HG03460 (cell line): ENCODE measurements around the gene FZD10.

ENCODE experiments used
- ATAC-seq: cut with Tn5 transposase; IDR thresholded peaks from one replicate; pipeline ENCODE4 v1.9.1; 2021; ENCODE audit not compliant: unreplicated experiment

The FZD10 gene, protein sequence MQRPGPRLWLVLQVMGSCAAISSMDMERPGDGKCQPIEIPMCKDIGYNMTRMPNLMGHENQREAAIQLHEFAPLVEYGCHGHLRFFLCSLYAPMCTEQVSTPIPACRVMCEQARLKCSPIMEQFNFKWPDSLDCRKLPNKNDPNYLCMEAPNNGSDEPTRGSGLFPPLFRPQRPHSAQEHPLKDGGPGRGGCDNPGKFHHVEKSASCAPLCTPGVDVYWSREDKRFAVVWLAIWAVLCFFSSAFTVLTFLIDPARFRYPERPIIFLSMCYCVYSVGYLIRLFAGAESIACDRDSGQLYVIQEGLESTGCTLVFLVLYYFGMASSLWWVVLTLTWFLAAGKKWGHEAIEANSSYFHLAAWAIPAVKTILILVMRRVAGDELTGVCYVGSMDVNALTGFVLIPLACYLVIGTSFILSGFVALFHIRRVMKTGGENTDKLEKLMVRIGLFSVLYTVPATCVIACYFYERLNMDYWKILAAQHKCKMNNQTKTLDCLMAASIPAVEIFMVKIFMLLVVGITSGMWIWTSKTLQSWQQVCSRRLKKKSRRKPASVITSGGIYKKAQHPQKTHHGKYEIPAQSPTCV

DNA sequence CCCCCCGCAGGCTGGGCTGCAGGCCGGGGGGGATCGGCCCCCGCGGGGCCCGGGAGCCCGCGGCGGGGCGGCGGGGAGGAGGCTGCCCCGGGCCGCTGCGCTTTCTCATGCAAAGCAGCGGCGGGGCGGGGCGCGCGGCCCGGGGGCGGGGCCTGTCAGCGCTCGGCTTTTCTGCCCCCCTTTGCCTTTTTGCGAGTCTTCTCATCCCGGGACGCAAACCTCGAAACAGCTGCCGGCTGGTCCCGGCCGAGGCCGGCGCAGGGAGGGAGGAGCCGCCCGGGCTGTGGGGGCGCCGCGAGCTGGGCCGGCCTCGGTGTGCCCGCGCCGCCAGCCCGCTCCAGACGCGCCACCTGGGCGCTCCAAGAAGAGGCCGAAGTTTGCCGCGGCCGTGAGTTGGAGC lies at the start of gene FZD10:
TSS of gene FZD10 (plus strand) at position 198 of the 400 bp plus-strand sequence. CDS start 479 bp downstream, outside the sequence.
- ATAC-seq, result no peak

DNA sequence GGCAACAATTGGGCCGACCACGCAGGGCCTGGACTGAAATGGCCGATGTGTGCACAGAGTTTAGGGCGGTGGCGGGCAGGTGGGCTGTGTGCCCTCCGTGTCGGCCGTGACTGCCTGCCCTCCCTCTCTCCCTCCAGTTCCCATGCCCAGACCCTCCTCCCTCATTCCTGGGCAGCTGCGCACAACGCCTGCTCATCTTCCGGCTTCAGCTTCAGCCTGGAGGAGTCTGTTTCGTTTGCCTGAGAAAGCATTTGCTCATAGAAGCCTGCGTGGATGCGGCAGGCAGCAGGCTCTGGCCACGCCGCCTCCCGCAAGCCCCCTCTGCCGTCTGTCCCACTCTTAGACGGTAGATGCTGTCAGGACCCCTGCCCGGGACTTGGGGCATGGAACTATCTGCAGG lies 47.3 kb upstream of the FZD10 start:
- ATAC-seq, result no peak

DNA sequence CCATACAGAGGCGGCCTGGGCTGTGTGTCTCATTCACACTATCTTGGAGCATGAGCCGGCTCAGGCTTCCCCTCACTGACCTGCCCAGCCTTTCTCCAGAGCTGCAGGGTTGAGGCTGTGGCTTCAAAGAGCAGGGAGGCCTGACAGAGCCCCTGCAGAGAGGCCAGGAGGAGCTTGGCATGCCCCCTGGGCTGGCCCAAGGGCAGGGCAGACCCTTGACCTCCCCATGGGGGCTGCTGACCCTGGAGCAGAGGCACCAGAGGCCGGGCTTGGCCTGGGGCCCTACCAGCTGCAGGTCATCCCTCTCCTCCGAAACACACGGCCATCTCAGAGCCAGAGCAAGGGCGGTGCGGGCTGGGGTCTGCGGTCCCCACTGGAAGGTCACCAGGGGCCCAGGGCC lies 46.6 kb upstream of the FZD10 start:
- ATAC-seq, result no peak

DNA sequence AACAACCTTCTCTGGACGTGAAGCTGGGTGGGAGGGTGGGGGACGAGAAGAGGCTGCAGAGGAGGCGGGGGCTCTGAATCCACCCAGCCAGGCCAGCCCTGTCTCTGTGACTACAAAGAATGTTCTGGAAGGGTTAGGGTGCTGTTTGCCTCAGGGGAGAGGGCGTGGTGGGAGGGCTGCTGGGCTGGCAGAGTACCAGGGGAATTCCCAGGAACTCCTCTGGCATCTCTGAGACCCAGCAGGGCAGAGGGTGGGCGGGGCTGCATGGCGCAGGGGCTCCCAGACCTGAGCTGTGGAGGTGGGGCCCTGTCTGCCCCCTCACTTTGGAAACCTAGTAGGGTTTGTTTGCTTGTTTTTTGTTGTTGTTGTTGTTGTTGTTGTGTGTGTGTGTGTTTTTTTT lies 45.5 kb upstream of the FZD10 start:
- no peak for ATAC-seq

DNA sequence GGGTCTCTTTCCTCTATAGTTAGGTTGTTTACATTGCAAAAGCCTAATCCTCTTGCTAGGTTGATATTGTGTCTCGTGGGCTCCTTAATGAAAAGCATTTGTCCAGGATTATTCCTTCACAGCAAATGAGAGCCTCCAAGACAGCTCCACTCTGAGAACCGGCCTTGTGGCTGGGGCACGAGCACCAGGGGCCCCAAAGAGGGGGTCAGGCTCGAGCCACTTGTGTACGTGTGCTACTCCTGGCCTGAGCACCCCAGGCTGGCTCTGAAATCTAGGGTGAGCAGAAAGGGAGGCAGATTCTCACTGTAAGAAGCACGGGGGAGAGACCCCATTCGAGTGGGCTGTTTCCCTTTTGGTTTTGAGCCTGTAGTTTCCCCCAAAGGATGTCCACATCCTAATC lies 45.0 kb upstream of the FZD10 start:
- ATAC-seq, result no peak

DNA sequence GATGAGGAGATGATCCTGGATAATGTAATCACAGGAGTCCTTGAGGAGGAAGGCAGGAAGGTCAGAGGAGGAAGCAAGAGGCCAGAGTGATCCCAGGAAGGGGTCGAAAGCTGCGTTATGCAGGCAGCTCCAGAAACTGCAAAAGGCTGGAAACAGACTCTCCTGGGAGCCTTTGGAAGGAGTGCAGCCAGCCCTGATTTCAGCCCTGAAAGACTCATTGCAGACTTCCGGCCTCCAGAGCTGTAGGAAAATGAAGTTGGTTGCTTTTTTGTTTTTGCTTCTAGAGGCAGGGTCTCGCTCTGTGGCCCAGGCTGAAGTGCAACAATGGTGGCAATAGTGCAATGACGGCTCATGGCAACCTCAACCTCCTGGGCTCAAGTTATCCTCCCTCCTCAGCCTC lies 44.6 kb upstream of the FZD10 start:
- ATAC-seq, result no peak

DNA sequence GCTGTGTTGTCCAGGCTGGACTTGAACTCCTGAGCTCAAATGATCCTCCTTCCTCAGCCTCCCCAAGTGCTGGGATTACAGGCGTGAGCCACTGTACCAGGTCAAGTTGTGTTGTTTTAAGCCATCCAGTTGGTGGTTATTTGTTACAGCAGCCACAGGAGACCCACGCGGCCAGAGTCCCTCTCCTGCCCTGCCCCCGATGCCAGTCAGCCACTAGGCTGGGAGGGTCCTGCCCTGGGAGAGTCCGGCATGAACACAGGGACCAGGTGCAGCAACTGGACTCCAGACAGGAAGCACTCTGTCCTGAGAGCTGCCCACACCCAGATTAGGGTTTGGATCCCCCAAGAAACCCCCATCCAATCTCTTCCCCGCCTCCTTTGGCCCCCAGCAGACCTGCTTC lies 44.1 kb upstream of the FZD10 start:
- ATAC-seq, result no peak

DNA sequence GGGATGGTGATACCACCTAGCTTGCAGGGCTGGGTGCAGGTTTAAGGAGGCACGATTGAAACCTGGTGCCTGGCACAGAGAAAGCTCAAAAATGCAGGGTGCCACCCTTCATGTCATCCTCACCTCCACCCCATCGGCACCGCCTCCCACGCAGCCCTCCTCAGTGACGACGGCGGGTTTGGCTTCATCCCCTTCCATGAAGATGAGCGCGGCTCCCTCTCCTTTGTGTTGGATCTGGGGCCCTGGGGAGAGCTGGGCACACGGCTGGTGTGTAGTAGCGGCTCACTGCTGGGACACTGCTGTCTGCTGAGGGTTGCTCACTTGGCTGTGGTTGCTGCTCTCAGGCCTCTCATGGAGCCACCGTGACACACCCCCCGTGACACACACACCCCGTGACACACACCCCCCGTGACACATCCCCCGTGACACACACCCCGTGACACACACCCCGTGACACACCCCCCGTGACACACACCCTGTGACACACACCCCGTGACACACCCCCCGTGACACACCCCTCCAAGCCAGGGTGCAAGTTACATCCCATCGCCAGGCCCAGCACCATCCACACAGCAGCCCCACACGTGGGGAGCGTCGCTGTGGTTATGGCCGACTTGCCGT lies 42.9 kb upstream of the FZD10 start:
- no peak for ATAC-seq

DNA sequence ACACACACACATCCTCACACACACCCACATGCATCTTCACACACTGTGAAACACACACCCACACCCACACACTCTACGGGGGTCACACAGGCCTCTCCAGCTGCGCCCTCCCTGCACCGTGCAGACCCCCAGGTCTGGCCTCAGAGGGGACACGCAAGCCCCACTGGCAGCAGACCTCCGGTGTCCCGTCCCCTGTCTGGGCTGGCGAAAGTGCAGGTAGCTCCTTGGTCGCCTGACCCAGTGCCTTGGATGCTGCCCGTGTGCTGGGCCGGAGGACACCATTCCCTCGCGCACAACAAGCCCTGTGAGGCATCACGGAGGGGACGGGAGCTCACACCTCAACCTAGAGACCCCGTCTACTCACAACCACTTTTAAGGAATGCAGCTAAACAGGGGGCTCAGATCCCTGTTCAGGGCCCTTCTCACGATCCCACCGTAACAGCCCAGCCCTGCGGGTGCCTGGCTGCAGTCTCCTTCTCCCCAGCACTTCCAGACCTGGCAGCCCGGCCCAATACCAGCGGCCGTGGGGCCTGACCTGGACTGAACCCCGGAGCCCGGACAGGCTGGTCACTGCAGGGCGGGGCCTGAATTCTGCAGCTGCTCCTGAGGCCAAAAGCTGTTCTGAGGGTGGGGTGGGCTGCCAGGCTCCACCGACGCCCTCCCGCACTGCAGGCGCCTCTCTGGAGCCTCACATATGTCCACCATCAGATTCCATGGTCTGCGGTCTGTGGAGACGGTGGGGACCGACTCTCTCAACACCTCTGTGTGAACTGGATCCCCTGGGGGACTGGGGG lies 42.1 kb upstream of the FZD10 start:
- ATAC-seq, result no peak

DNA sequence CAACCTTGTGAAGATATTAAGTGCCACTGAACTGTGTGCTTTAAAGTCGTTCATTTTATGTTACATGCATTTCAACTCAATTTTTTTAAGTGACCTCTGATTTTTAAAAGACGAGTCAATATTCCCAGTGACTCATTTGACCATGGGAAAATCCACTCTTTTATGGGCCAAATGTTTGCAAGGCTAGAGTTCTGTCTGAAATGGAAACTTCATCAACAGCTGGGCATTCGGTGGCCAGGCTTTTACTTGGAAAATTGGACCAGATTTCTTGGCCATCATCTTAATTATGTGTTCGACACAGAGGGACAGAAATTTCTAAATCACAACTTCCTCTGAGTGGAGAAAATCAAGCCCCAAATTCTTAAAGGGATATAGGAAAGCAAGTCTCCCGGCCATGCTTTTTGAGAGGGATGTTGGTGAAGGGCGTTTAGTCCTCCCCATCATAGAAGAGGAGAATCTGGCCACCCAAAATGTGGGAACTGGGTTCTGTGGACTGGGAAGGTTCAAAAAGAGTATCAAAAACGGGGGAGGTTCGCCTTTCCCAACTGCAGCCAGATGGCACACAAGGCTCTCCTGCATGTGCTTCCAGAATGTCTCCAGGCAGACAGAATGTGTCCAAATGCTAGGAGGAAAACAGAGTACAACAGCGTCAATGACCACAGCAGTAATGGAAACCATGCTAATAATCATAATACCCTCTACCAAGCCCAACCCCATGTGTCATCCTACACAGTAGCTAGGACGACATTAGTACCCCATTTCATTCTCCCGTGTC lies 40.9 kb upstream of the FZD10 start:
- ATAC-seq, result no peak

DNA sequence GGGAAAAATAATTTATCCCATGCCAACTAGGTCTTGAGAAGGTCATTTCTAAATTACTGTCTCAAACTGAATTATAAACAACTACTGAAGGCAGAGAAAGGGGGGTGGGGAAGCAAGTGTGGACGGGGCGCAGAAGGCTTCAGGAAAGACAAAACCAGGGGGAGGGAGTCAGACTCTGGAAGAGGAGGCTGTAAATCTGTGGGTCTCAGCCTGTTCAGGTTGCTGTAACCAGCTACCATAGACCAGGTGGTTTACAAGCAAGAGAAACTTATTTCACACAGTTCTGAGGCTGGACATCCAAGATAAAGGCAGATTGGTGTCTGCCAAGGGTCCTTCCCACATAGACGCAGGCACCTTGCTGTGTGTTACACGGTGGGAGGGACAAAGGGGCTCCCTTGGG lies 39.9 kb upstream of the FZD10 start:
- no peak for ATAC-seq

DNA sequence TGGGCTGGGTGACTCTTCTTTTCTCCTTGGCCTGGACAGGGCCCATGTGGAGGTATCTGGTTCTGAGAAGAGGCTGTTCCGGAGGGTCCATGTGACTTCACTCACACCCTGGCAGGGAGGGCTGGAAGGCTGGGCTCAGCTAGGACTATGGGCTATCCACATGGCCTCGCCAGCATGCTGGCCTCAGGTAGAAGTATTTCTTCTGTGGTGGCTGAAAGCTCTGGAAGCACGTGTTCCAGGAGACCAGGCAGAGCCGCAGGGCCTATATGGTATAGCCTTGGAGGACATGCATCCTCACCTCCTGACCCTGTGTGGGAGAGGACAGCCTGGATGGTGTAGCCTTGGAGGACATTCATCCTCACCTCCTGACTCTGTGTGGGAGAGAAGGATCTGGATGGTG lies 38.2 kb upstream of the FZD10 start:
- ATAC-seq, result no peak

DNA sequence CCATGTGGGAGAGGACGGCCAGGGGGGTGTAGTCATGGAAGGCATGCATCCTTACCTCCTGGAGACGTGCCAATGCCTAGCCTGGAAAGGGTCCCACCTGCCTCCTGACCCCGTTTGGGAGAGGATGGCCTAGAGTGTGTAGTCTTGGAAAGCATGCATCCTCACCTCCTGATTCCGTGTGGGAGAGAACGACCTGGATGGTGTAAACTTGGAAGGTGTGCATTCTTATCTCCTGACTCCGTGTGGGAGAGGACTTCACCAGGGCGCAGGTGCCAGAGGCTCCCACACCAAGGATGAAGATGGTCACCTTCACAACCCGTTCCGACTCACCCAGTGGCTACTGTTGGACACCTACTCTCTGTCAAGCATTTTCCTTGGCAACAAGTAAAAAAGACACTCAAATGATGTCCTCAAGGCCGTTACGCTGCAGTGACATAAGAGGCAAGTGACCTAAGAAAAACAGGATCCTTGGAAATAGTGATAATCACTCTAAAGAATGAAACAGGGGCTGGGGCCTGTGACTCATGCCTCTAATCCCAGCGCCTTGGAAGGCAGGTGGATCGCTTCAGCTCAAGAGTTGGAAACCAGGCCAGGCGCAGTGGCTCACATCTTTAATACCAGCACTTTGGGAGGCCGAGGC lies 37.5 kb upstream of the FZD10 start:
- no peak for ATAC-seq

DNA sequence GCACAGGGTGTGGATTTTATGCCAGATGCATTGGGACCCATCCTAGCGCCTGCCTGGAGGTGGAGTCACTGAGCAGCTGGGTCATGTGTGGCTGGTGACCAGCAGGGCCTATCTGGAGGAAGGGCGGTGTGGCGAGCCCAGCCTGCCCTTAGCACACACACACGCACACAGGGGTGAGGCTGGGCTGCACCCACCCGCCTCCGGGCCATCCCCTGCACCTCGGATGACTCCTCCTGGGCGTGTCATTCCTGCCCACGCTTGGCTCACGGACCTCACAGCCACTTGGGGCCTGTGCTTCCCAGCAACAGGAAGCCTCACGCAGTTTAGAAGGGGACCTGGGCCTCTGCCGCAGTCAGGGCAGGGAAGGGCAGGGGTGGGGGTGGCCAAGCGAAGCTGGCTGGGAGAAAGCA lies 36.2 kb upstream of the FZD10 start:
- no peak for ATAC-seq

DNA sequence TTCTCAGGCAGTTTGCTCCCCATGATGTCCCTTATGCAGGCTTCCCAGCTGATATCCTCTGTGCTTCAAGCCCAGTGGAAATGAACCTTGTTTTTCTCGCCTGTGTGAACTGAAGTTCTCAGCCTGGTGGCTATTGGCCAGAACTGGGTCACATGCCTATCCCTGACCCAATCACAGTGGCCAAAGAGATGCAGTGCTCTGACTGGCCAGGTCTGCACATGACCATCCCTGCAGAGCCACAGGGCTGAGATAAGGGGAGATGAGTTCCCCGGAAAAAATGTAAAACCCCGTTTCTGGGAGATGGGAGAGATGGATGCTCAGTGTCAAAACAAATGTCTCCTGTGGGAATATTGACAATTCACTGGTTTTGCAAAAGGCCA lies 34.7 kb upstream of the FZD10 start:
- no peak for ATAC-seq

DNA sequence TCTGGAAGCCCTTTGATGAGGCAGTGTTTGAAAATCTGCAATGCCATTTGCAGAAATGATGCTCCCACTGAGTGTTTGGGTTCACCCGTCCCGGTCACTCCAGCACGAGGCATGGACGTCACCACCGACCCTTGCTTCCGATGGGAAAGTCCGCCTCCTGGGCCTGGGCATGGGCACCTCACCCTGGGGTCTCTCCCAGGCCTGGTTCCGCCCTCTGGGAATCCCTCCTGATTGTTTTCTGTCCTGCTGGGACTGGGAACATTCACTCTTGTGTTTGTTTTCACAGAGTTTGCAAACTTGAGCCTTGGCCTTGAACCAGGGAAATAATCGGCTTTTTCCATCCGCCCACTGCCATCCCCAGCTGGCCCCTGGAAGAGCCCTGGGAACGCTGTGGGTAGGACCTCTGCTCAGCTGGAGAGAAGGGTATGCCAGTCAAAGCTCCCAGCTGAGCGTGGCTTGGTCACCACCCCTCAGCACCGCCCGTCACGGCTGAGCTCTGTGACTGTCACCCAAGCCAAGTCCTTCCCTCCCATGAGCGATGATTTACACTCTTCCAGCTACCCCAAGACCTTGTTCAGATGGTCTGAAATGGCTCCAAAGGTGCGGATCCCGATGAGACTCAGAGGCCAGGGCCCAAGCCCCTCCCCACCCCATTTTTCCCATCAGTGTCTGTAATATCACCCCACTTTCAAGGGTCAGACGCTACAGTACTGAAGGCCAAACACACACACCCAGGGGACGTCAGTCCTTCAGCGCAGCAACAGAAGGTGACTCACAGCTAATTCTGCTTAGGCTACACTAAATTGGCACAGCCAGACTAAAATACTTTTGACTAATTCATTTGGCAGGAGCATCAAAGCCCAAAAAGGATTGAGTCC lies 34.1 kb upstream of the FZD10 start:
- ATAC-seq, result no peak

DNA sequence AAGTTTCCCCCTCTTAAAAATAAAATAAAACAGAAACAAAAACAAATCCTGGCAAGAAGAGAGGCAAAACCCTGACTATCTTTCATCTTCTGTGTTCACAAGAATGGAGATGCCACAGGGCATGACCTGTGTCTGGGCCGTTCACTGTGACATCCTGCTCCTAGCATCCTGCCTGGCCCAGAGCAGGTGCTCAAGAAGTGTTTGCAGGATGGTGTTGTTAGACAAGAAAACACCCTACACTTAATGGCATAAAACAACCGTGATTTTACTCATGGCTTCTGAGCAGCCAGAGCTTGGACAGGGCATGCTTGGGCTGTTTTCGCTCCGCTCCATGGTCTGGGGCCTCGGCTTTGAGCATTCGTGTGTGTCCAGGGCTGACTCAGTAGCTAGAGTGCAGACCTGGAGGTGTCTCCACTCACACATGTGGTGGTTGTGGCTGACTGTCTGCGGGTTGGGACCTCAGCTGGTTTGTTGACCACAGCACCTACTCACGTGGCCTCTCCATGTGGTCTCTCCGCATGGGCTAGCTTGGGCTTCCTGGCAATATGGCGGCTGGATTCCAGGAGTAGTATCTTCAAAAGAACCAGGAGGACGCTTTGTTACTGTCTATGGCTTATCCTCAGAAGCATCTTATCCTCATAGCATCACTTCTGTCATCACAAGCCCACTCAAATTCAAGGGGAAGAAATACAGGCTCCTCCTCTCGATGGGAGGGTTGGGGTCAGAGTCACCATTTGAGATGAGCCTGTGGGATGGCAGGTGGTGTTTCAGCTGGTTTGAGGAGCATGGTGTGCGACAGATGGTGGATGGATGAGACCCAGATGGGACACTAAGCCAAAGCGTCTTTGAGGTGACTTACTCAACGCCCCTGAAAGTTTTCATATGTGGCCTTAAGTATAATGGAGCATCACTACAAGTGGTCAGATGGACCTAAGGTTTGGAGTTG lies 33.2 kb upstream of the FZD10 start:
- ATAC-seq, result no peak

DNA sequence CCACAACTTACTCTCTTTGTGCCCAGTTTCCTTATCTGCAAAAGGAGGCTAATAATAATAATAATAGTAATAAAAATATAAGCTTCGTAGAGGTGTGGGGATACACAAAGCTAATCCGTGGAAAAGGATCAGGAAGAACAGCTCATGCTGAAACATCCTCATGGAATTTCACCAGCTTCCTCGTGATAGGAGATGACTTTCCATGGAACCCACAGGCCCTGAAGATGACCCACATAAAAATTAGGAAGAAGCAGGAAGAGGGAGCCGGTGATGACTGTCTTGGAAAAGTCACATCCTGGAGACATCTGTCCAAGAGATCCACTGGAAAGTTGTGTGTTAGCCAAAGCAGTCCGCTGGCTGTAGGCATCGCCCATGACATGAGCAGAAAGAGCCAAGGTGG lies 31.9 kb upstream of the FZD10 start:
- no peak for ATAC-seq
